NB4 (cell line): ENCODE measurements around the gene NFAM1.

ENCODE experiments used
- DNase-seq: peaks from one replicate; pipeline ENCODE4 v3.0.0; 2010; ENCODE audit warnings: low read depth
- H3K4me3 ChIP-seq: one replicate; pipeline ENCODE4 v1.5.1; 2011; ENCODE audit warnings: mild to moderate bottlenecking, low read depth, low read length, moderate library complexity
- CTCF ChIP-seq: IDR thresholded peaks from one replicate; pipeline ENCODE4 v1.5.1; 2012; ENCODE audit warnings: low read depth, low read length
- MYC ChIP-seq: IDR thresholded peaks from 2 replicates; pipeline ENCODE4 v1.6.1; 2011; ENCODE audit warnings: low read depth, low read length
- POLR2A ChIP-seq: IDR thresholded peaks from 2 replicates; pipeline ENCODE4 v1.6.1; 2011; ENCODE audit warnings: mild to moderate bottlenecking; ENCODE audit not compliant: insufficient read length; ENCODE audit errors: extremely low read depth
- TF ChIP-seq, protein P1 (sequence below): IDR thresholded peaks from 2 replicates; pipeline ENCODE4 v1.6.1; 2011; ENCODE audit warnings: low read depth, low read length

The NFAM1 gene

DNA sequence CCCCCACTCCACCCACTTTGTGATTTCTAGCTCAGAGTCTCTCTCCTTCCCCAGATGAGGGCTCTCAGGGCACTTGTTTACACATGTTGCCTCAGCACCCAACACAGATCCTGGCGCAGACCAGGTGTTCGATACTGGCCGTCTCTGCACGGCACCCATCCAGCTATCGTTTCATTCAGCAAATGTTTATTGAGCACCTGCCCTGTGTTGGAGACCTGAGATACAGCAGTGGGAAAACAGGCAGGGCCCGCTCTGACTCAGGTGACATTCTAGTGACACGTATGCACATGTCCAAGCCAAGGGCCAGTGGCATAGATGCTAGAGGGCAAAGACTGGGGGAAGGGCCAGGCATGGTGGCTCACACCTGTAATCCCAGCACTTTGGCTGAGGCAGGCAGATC lies 71.9 kb downstream of the NFAM1 start:
- TF ChIP-seq, protein P1, sequence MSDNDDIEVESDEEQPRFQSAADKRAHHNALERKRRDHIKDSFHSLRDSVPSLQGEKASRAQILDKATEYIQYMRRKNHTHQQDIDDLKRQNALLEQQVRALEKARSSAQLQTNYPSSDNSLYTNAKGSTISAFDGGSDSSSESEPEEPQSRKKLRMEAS = no peak
- TF ChIP-seq MYC (no peak), POLR2A (no peak), CTCF (no peak)
- no peak overlapping the region for H3K4me3 ChIP-seq
- DNase-seq = no peak

DNA sequence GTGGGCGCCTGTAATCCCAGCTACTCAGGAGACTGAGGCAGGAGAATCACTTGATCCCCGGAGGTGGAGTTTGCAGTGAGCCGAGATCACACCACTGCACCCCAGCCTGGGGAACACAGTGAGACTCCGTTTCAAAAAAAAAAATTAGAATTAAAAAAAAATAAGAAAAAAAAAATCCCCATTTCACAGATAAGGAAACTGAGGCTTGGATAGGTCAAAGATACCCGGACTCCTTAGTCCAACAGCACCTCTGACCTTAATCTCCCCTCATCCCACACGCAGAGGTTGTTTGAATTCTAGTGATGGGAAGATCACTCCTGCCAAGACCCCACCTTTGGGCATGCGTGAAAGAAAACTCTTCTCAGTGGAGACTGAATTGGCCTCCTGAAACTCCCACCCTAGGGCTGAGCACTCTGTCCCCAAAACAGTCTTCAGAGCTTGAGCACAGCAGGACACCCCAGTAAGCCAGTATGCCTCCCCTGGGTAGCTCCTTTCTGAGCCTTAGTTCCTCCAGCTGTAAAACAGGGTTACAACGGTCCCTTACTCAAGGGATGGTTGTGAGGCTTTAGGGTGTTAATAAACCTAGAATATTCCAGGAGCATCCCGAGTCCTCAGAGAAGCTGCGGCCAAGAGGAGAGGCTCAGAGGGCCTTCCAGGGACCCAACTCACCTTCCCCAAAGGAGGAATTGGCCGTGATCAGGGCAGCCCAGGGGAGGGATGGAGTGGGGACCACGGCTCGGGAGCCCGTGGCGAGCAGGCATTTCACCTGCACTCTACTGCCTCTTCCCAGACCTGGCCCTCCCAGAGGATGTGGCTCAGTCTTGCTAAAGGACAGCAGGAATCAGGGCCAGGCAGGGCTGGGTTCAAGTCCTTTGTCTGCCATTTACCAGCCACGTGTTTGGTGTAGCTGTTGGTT lies 73.3 kb downstream of the NFAM1 start:
- no peak for TF ChIP-seq CTCF
- TF ChIP-seq, protein P1 = no peak
- no peak for TF ChIP-seq MYC
- TF ChIP-seq POLR2A = no peak
- no peak for DNase-seq
- H3K4me3 ChIP-seq = no peak overlapping the region

DNA sequence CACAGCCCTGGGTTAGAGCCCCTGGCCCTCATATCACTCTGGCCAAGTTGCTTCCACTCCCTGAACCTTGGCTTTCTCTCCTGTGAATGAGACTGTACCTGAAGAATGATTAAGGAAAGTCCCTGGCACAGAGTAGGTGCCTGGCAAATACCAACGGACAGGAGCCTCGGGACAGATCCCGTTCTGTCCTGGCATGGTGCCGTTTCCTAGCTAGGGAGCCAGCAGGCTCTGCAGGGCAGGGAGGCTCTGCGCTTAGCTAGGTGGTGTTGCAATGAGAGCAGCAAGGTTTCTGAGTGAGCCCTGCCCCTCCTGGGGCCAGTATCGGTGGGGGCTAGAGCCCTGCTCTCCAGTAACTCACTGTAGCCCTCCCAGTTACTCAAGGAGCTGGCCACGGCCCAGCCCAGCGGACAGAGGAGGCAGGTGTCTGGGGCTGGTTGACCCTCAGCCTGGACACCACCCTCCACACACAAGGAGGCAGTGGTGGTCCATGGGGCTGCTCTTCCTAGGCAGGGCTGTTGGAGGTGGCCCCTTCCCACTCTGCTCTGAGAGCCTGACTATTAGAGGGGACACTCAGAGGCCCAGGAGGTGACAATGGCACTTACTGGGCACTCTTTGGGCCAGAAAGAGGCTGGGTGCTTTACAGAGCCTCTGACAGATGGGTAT lies 74.4 kb downstream of the NFAM1 start:
- TF ChIP-seq, protein P1 = no peak
- TF ChIP-seq POLR2A = no peak
- TF ChIP-seq CTCF = no peak
- no peak for TF ChIP-seq MYC
- DNase-seq = no peak
- H3K4me3 ChIP-seq = no peak overlapping the region

DNA sequence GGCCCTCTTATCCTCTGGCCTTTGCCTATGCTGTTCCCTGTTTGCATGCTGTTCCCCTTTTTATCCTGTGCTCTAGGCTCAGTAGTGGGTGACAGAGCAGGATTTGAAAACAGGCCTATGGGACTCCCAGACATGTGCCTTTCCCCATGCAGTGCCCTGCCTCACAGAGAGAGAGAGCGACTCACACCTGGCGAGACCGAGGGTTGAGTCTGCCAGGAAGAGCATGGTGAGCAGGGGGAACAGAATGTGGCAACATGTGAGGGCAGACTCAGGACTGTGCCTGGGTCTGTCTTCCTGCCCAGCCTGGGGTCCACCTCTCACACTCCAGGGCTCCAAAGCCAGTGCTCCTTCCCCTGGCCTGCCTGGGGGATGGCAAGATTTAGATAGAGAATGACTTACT lies 75.0 kb downstream of the NFAM1 start:
- H3K4me3 ChIP-seq = no peak overlapping the region
- TF ChIP-seq POLR2A = no peak
- no peak for TF ChIP-seq MYC
- TF ChIP-seq CTCF = no peak
- TF ChIP-seq, protein P1 = no peak
- no peak for DNase-seq

GRCh38 chr22:42356533-42356932 lies 75.7 kb downstream of the NFAM1 start:
- no peak overlapping the region for H3K4me3 ChIP-seq
- TF ChIP-seq, protein P1 = no peak
- TF ChIP-seq CTCF = no peak
- TF ChIP-seq MYC = no peak
- TF ChIP-seq POLR2A = no peak
- DNase-seq = no peak
